Forelimb muscle (tissue), 1 donor: ENCODE data around the gene ENDOV. TPM values are rescaled to one million over a fixed set of nuclear protein-coding genes. Genes with fewer than 3 reads are reported as not detected.
"Not testable (repeated sequence)": the region's sequence is repeated elsewhere in the genome, so short reads cannot be mapped to it uniquely, and the experiment has no call there.

ENCODE experiments used
- DNase-seq: peaks from one replicate; pipeline ENCODE4 v3.0.0-alpha.2; 2013; ENCODE audit warnings: low read depth
- polyA plus RNA-seq: library from polyadenylated mRNA; unstranded; fragments of 120-200 nt; gene quantifications from one replicate; pipeline ENCODE4 v1.2.1, GENCODE V29; 2013; ENCODE audit not compliant: insufficient read length

ENDOV gene
- polyA plus RNA-seq, 1 donor: 21.9 TPM

DNA sequence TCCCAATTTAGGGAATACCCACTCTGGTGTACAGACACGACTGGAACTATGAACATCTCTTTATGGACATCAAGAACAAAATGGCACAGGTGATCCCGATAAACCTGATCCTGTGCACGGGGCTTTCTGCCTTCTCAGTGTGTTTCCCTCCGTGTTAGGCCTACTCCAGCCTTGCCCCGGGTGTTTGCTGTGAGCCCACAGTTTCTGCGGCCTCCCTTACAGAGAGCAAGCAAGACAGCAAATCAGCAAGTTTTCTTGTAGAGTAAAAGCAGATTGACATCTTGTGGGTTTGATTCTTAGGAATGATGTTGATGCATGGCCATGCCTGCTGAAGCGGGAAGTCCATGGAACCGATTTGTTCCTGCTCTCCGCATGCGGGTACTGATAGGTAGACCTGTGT, 26.4 kb upstream of the ENDOV start:
- DNase-seq: no peak

DNA sequence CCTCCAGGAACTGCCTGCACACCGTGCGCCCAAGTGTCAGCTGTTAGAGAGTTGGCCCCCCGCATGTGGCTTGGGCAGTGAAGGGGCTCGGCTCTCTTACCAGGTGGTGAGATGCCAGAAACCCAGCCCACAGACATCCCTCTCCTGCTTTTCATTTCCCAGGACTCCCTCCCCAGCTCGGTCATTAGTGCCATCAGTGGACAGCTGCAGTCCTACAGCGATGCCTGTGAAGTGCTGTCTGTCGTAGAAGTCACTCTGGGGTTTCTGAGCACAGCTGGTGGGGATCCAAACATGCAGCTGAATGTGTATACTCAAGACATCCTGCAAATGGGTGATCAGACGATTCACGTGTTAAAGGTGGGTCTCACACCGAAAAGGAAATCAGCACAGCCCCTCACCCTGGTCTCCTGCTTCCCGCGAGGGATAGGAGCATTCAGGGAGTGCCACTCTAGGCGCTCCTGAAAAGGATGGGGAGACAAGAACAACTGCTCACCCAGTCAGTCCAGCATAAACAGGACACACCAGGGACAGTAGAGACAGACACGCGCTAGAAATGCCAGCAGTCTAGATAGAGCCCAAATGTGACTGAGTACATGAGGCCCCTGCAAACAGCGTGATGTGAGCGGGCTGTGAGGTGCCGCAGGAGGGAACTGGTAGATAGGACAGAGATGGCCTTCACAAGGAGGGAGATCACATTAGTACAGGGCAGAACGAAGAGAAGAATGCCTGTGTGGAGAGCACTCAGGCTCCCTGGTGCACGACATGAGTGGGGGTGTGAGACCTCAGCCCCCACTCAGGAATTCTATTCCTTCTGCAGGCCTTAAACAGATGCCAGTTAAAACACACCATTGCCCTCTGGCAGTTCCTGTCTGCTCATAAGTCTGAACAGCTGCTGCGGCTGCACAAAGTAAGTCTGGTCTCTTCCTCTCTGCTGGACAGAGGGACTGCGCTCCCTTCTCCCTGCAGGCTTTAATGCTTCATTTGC, 25.7 kb upstream of the ENDOV start:
- no peak for DNase-seq

DNA sequence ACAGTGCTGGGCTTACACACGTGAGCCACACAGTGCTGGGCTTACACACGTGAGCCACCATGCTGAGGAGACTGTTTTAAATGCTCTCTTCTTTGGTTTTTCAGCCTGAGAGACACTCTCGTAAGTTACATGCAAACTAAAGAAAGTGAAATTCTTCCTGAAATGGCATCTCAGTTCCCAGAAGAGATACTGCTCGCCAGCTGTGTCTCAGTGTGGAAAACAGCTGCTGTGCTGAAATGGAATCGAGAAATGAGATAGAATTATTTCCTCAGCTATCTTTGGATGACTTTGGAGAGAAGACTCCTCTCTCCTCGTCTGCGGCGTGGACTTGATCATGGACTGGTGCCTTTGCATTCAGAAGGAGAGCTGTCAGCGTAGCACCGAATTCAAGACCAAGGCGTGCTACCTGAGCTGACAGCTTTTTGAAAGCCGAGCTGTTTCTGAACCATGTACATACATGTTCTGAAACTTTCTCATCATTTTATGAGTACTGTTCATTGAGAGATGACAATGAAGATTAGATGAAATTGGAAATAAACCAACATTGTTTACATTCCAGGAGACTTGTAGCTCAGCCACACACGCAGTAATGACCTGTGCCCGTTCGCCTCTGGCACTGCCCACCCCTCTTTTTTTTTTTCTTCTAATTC, 21.6 kb upstream of the ENDOV start:
- DNase-seq: no peak

DNA sequence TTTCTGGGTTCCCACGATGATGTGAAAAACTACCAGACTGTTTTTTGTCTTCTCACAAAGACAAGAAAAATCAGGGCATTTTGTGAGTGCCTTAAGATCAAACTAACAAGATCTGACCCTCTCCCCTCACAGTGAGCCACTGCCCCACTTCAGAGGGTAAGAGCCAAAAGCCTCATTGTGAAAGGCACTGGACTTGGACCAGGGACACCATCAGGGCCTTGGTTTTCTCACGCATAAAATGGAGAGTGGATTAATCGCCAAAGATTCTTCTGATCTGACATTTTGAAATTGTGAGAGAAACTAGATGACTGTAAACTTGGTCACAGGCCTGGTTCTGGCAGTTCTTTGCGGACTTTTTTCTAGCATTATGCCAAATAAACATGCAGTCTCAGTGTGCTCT, 21.0 kb upstream of the ENDOV start:
- DNase-seq: no peak

- no peak for DNase-seq
Observed at GRCh38 chr17:80394629-80395216, 20.2 kb upstream of the ENDOV start.

DNA sequence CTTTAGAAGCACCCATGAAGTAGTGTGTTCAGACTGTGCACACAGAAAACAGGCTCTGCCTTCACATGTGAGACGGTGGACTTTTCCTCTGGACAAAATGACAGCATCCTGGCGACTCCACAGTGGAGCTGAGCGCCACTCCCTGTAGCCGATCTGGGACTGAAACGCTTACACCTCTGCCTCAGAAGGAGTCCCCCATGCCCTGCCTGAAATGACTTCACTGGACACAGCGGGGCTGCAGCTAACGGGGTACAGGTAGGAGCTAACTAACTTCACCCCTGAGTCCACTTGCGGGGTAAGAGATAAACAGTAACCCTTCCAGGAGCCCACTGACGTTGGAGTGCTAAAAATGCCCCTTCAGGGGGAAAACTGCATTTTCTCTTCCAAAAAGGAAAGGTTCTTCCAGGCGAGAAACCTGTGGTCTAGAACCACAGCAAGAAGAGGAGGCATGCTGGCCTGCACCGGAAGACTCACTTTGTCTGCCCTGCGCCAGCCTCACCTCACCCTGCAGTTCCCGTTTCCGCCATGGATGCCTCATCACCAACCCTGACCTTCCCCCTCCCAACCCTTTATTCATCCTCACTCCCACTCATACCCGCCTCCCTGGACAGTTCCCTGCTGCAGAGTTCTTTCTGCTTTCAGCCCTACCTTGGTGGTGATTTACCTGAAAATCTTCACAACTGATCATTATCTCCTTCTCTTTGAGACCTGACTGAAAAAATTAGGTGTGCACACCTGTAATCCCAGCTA, 19.4 kb upstream of the ENDOV start:
- no peak for DNase-seq

GRCh38 chr17:80396157-80397033, 18.6 kb upstream of the ENDOV start:
- DNase-seq: no peak

- no peak for DNase-seq
Observed at GRCh38 chr17:80397034-80397387, 18.0 kb upstream of the ENDOV start.

GRCh38 chr17:80397686-80398085, 17.3 kb upstream of the ENDOV start:
- DNase-seq: no peak

DNA sequence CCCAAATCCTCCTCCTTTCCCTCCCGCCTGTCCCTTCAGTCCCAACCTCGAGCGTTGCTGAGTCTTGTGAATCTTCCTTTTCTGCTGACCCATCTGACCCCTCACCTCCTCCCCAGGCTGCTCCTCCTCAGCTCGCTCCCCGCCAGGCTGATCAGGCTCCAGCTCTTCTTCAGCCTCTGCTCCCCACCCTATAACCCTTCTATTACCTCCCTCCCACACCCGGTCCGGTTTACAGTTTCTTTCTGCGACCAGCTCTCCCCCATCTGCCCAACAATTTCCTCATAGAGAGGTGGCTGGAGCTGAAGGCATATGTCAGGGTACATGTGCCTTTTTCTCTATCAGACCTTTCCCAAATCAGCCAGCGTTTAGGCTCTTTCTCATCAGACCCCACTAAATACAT, 13.9 kb upstream of the ENDOV start:
- not testable (repeated sequence) for DNase-seq

DNA sequence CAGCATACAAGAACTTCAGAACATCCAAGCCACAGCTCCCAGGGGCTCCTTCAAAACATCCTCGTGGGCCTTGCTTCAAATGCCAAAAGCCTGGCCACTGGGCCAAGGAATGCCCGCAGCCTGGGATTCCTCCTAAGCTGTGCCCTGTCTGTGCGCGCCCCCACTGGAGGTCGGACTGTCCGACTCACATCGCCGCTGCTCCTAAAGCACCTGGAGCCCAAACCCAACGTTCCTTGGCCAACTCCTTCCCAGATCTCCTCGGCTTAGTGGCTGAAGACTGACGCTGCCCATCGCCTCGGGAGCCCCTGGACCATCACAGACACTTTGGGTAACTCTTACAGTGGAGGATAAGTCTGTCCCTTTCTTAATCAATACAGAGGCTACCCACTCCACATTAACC, 12.9 kb upstream of the ENDOV start:
- not testable (repeated sequence) for DNase-seq

DNA sequence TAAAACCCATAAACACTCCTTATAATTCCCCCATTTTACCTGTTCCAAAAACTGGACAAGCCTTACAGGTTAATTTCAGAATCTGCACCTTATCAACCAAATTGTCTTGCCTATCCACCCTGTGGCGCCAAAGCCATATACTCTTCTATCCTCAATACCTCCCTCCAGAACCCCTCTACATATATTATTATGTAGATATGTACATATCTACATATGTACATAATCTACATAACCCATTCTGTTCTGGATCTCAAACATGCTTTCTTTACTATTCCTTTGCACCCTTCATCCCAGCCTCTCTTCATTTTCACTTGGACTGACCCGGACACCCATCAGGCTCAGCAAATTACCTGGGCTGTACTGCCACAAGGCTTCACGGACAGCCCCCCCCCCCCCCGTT, 12.0 kb upstream of the ENDOV start:
- DNase-seq: no peak

GRCh38 chr17:80406146-80406545, 8.8 kb upstream of the ENDOV start:
- DNase-seq: no peak

DNA sequence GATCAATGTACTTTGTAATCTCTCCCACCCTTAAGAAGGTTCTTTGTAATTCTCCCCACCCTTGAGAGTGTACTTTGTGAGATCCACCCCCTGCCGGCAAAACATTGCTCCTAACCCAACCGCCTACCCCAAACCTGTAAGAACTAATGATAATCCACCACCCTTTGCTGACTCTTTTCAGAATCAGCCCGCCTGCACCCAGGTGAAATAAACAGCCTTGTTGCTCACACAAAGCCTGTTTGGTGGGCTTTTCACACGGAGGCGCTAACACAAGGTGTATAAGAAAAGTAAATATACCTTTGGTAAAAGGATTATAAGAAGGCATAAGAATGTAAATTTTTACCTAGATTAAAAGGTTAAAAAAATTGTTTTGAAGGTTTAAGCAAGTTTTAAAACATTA, 7.0 kb upstream of the ENDOV start:
- not testable (repeated sequence) for DNase-seq

DNA sequence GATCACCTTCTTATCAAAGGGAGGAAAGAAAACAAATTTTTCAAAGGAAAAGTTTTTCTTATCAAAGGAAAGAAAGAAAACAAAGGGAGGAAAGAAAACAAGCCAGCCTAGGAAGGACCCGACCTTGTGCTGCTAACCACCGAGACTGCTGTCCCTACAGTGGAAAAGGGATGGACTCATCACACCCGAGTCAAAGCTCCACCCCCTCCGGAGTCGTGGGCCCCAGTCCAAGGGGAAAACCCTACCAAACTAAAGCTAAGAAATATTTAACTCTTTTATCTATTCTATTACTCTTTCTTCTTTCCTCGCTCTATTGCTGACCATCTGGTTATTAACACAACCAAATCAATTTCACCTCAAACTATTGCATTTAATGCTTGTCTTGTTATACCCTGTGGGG, 6.1 kb upstream of the ENDOV start:
- DNase-seq: no peak

DNA sequence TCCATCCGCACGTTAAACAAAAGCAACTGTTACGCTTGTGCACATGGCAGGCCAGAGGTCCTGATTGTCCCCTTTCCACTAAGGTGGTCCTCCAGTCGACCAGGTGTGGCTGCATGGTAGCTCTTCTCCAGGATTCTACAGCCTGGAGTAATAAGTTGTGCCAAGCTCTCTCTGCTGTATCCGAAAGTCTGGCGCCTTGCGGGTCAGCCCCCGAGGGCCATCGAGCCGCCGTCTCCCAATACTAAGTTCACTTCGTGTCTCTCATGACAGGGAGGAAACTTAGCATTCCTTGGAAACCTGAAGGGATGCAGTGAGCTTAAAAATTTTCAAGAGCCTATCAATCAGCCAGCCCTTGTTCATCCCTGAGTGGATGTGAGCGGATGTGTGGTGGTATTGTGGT, 5.3 kb upstream of the ENDOV start:
- DNase-seq: no peak

GRCh38 chr17:80410441-80411087, 4.4 kb upstream of the ENDOV start:
- not testable (repeated sequence) for DNase-seq

DNA sequence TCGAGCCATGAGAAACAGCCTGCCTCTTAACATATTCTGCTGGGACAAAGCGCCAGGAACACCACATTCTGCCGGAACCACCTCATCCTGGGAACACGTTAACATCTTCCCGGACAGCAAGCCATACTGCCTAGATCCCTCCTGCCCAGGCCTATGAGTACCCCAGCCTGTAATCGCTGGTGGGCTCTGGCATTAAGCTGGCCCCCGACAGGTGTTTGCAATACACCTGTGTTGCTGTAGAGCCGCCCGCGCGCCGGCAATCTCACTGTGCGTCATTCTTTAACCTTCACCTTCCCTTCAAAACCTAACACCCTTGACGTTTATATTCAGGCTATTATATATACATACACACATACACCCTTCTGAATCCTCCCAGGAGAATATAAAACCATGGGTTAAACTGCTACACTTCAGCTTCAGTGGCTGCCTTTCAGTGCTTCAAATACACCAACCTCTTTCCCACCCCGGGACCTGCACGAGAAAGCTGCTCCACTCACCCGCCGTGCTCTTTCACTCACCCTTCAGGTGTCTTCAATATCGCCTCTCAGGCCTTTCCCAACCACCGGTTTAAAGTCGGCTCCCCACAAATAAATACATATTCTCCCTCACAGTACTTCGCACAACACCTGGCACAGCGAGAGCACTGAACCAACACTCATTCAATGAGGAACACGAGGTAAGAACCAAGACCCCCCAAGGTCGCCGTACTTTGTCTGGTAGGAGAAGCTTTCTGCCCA, 1.0 kb upstream of the ENDOV start:
- no peak for DNase-seq

DNA sequence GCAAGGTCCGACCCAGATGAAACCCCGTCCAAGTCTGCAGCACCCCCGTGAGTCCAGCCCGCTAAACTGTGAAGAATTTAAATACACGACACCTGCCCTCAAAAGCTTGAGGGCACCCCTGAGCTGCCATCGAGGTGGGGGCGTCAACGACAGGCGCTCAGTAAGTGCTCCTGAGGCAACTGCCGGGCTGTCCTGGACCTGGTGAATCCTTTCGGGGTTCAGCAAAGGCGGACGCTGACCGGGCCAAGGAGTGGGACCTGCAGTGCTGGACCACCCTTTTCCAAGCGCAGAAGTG, 512 bp upstream of the ENDOV start:
- DNase-seq: no peak

- DNase-seq: no peak
Observed at GRCh38 chr17:80415626-80416137, 715 bp downstream of the ENDOV start.
